ENCODE results near the gene CTIF.

Gene CTIF

DNA sequence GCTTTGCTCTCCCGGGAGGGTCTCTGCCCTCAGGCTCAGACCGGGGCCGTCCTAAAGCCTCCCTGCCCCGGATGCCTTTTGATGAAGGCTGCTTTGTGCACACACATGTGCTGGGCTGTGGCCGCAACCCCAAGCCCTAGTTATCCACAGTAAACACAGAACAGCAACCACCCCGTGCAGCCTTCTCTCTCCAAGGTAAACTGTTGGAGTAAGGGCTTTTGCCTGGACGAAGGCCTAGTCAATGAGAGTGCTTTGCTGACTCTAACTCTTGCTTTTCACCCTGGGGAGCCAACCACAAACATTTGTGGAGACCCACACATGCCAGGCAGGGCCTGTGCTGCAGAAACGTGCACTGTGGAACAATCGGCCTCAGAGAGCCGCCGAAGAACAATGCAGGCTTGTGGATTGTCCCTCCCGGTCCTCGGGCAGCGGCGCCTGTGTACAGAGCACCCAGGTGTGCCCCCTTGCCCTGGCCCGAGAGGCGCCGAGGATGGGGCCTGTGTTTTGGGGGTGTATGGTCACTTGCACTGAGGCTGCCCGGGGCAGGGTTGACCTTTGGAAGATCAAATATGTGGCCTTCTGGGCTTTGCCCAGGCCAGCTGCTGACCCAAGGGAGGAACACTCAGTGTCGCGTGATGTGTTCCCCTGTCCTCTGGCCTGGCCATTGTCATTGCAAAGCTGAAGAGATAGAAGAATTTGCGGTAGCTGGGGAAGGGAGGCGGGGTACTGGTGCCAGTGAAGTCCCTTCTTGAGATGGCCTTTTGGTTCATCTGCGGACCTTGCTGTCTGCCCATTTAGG, 37.0 kb downstream of the CTIF start:
- ATAC-seq (ENCODE audit: low read depth): no peak

GRCh38 chr18:48576457-48576771, 37.6 kb downstream of the CTIF start:
- ATAC-seq (ENCODE audit: low read depth) (no peak), DNase-seq (ENCODE audit: low spot score) (no peak)
- no peak overlapping the region for H3K4me3 ChIP-seq (ENCODE audit: severe bottlenecking)
- H3K9me3 ChIP-seq (ENCODE audit: severe bottlenecking): no peaks in the 10 kb centered on the region
- no peaks in the 10 kb centered on the region for H3K27me3 ChIP-seq (ENCODE audit: insufficient read depth, poor library complexity, severe bottlenecking)
- H3K36me3 ChIP-seq (ENCODE audit: low read depth): peaks cover 24% of the 10 kb centered on the region
- no peak for TF ChIP-seq CTCF (IDR thresholded peaks at IDR 0.05; ENCODE audit: poor library complexity, severe bottlenecking)
- H3K27ac ChIP-seq (ENCODE audit: poor library complexity, severe bottlenecking): no peak overlapping the region
- no peaks in the 10 kb centered on the region for H3K4me1 ChIP-seq (ENCODE audit: insufficient read depth, poor library complexity, severe bottlenecking)

More for the DNA sequence above, 37.0 kb downstream of the CTIF start:
- H3K4me3 ChIP-seq (ENCODE audit: severe bottlenecking): no peak overlapping the region
- peaks cover 24% of the 10 kb centered on the region for H3K36me3 ChIP-seq (ENCODE audit: low read depth)
- no peak overlapping the region for H3K27ac ChIP-seq (ENCODE audit: poor library complexity, severe bottlenecking)
- H3K27me3 ChIP-seq (ENCODE audit: insufficient read depth, poor library complexity, severe bottlenecking): no peaks in the 10 kb centered on the region
- H3K9me3 ChIP-seq (ENCODE audit: severe bottlenecking): no peaks in the 10 kb centered on the region
- no peak for DNase-seq (ENCODE audit: low spot score)
- no peaks in the 10 kb centered on the region for H3K4me1 ChIP-seq (ENCODE audit: insufficient read depth, poor library complexity, severe bottlenecking)
- no peak for TF ChIP-seq CTCF (IDR thresholded peaks at IDR 0.05; ENCODE audit: poor library complexity, severe bottlenecking)

DNA sequence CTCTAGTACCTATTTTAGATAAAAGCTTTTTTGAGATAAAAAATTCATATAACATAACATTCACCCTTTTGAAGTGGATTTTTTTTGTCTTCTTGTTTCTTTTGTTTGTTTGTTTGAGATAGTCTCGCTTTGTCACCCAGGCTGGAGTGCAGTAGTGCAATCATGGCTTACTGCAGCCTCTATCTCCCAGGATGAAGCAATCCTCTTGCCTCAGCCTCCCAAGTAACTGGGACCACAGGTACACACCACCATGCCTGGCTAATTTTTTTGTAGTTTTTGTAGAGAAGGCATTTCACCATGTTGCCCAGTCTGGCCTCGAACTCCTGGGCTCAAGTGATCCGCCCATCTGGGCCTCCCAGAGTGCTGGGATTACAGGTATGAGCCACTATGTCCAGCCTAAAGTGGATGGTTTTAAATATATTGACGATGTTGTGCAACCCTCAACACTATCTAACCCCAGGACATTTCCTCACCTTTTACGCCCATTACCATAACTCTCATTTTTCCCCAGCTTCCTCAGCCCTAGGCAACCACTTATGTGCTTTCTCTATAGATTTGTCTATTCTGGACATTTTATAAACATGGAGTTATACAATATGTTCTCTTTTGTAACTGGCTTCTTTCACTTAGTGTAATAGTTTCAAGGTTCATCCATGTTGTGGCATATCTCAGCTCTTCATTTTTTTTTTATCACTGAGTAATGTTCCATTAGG, 38.8 kb downstream of the CTIF start:
- no peak overlapping the region for H3K27ac ChIP-seq (ENCODE audit: poor library complexity, severe bottlenecking)
- no peak overlapping the region for H3K4me3 ChIP-seq (ENCODE audit: severe bottlenecking)
- H3K36me3 ChIP-seq (ENCODE audit: low read depth): peaks cover 24% of the 10 kb centered on the region
- H3K9me3 ChIP-seq (ENCODE audit: severe bottlenecking): no peaks in the 10 kb centered on the region
- ATAC-seq (ENCODE audit: low read depth): no peak
- TF ChIP-seq CTCF (IDR thresholded peaks at IDR 0.05; ENCODE audit: poor library complexity, severe bottlenecking): no peak
- DNase-seq (ENCODE audit: low spot score): no peak
- no peaks in the 10 kb centered on the region for H3K27me3 ChIP-seq (ENCODE audit: insufficient read depth, poor library complexity, severe bottlenecking)
- H3K4me1 ChIP-seq (ENCODE audit: insufficient read depth, poor library complexity, severe bottlenecking): no peaks in the 10 kb centered on the region

GRCh38 chr18:48578289-48578688, 39.5 kb downstream of the CTIF start:
- no peak for ATAC-seq (ENCODE audit: low read depth)
- Histone ChIP-seq H3K27me3 (ENCODE audit: insufficient read depth, poor library complexity, severe bottlenecking) (no peaks in the 10 kb centered on the region), H3K36me3 (ENCODE audit: low read depth) (peaks cover 24% of the 10 kb centered on the region), H3K4me1 (ENCODE audit: insufficient read depth, poor library complexity, severe bottlenecking) (no peaks in the 10 kb centered on the region), H3K4me3 (ENCODE audit: severe bottlenecking) (no peak overlapping the region), H3K9me3 (ENCODE audit: severe bottlenecking) (no peaks in the 10 kb centered on the region), H3K27ac (ENCODE audit: poor library complexity, severe bottlenecking) (no peak overlapping the region)
- DNase-seq (ENCODE audit: low spot score): no peak
- no peak for TF ChIP-seq CTCF (IDR thresholded peaks at IDR 0.05; ENCODE audit: poor library complexity, severe bottlenecking)

DNA sequence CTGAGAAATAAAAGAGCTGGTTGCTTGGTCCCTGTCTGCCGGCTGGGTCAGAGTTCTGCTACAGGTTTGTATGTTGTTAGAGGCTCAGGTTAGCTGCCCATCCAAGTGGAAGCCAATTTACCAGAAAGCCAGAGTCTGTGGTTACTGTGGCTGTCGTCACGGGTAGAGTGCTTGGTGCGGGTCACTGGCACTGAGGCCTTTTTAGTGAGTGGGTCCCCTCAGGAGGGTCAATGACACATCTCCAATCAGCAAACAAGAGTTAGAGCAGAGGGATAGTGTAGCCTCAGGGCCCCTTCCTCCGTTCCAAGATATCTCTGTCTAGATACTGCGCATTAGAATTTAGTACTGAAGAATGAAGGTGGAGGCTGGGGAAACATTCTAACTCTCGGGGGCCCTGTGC, 41.2 kb downstream of the CTIF start:
- H3K9me3 ChIP-seq (ENCODE audit: severe bottlenecking): no peaks in the 10 kb centered on the region
- H3K4me3 ChIP-seq (ENCODE audit: severe bottlenecking): no peak overlapping the region
- DNase-seq (ENCODE audit: low spot score) (no peak), ATAC-seq (ENCODE audit: low read depth) (no peak)
- TF ChIP-seq CTCF (IDR thresholded peaks at IDR 0.05; ENCODE audit: poor library complexity, severe bottlenecking): no peak
- no peaks in the 10 kb centered on the region for H3K27me3 ChIP-seq (ENCODE audit: insufficient read depth, poor library complexity, severe bottlenecking)
- H3K4me1 ChIP-seq (ENCODE audit: insufficient read depth, poor library complexity, severe bottlenecking): no peaks in the 10 kb centered on the region
- peaks cover 24% of the 10 kb centered on the region for H3K36me3 ChIP-seq (ENCODE audit: low read depth)
- no peak overlapping the region for H3K27ac ChIP-seq (ENCODE audit: poor library complexity, severe bottlenecking)
